Astrocyte (in vitro differentiated cells and primary cell): ENCODE data around the gene ZNF738.

Experiments used
- EZH2 ChIP-seq: IDR thresholded peaks from 2 replicates; pipeline ENCODE4 v1.6.1; 2012; ENCODE audit warnings: mild to moderate bottlenecking, low read length, inconsistent platforms; ENCODE audit not compliant: insufficient read depth
- TF ChIP-seq, protein P1 (sequence below): IDR thresholded peaks from 2 replicates; pipeline ENCODE4 v1.5.1; 2011; ENCODE audit warnings: low read depth, mild to moderate bottlenecking, inconsistent platforms, low read length, moderate library complexity; ENCODE audit not compliant: insufficient read depth

GRCh38 chr19:21317821-21318220, 41.0 kb upstream of the ZNF738 start:
- TF ChIP-seq, protein P1, sequence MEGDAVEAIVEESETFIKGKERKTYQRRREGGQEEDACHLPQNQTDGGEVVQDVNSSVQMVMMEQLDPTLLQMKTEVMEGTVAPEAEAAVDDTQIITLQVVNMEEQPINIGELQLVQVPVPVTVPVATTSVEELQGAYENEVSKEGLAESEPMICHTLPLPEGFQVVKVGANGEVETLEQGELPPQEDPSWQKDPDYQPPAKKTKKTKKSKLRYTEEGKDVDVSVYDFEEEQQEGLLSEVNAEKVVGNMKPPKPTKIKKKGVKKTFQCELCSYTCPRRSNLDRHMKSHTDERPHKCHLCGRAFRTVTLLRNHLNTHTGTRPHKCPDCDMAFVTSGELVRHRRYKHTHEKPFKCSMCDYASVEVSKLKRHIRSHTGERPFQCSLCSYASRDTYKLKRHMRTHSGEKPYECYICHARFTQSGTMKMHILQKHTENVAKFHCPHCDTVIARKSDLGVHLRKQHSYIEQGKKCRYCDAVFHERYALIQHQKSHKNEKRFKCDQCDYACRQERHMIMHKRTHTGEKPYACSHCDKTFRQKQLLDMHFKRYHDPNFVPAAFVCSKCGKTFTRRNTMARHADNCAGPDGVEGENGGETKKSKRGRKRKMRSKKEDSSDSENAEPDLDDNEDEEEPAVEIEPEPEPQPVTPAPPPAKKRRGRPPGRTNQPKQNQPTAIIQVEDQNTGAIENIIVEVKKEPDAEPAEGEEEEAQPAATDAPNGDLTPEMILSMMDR: no peak
- no peak for TF ChIP-seq EZH2
